ENCODE measurements around the gene PBX2. TPM values are rescaled to one million over a fixed set of nuclear protein-coding genes. Genes with fewer than 3 reads are reported as not detected.
"Not testable (repeated sequence)": the region's sequence is repeated elsewhere in the genome, so short reads cannot be mapped to it uniquely, and the experiment has no call there.

The PBX2 gene
- total RNA-seq, 4 donors from 2014 or later, result 27.7 to 65.3 (median 34.6) TPM

DNA sequence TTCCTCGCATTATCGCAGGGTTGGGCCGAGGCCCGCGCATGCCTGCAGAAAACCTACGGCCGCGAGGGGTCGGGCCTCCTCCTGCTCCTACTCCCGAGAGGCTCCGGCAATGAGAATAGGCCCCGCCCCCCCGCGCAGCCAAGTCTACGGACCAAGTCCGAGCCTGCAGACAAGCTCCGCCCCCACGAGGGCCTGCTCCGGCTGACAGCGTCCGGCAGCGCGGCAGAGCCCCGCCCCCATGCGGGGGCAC is 5.6 kb upstream of the PBX2 start:
- peak; percentile 94 for ATAC-seq (ENCODE audit: low FRiP score)
- DNase-seq (ENCODE audit: low spot score), result peak; percentile 100
- TF ChIP-seq, protein P1, sequence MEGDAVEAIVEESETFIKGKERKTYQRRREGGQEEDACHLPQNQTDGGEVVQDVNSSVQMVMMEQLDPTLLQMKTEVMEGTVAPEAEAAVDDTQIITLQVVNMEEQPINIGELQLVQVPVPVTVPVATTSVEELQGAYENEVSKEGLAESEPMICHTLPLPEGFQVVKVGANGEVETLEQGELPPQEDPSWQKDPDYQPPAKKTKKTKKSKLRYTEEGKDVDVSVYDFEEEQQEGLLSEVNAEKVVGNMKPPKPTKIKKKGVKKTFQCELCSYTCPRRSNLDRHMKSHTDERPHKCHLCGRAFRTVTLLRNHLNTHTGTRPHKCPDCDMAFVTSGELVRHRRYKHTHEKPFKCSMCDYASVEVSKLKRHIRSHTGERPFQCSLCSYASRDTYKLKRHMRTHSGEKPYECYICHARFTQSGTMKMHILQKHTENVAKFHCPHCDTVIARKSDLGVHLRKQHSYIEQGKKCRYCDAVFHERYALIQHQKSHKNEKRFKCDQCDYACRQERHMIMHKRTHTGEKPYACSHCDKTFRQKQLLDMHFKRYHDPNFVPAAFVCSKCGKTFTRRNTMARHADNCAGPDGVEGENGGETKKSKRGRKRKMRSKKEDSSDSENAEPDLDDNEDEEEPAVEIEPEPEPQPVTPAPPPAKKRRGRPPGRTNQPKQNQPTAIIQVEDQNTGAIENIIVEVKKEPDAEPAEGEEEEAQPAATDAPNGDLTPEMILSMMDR (IDR thresholded peaks at IDR 0.05), result no peak

DNA sequence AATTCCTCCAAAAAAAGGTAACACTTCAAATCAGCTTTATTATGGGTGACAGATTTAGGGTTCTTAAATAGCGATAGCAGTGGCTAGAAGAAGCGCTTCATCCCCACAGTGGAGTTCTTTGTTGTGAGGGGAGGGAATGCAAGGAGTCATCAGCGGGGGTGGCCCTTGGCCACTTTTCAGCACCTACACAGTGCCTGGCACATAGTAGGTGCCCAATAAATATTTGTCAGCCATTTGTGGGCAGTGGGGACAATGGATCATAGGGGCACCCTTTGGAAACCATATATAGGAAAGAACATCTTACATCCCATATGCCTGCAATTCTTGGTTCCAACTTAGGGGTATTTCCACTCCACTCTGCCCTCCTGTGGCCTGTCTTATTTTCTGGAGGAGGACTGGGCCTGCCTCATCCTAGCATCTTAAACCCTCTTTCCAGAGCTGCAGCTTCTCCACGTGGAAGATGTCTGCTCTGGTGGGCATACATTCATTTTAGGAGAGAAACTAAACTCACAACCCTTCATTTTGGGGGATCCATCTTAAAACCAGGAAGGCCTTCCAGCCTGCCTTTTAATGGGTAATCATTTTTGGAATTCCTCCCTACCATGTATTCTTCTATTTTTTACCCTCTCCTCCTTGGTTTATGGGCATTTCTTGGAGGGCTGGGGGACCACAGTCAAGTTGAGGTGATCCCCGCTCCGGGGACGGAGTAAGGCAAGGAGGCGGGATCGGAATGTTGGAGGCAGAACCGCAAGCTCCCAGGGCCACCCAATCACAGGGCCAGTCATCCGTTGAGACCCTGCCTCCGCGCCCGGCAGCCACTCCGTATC is 5.0 kb upstream of the PBX2 start:
- ATAC-seq (ENCODE audit: low FRiP score) (no peak), DNase-seq (ENCODE audit: low spot score) (no peak)
- TF ChIP-seq, protein P1 (IDR thresholded peaks at IDR 0.05), result peak in 1 of 3 donors; percentile 27

DNA sequence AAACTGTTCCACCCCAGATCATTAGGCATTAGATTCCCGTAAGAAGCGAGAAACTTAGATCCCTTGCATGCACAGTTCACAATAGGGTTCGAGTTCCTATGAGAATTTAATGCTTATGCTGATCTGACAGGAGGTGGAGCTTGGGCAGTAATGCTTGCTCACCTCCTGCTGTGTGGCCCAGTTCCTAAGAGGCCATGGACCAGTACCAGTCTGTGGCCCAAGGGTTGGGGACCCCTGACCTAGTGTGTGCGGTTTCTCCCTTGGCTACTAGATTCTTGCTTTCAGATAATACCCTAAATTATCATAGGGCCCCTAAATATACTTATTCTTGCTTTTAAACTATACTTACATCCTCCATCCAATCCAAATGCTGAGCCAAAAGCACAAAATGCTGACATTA is 4.4 kb upstream of the PBX2 start:
- no peak for DNase-seq (ENCODE audit: low spot score)
- no peak for ATAC-seq (ENCODE audit: low FRiP score)
- TF ChIP-seq, protein P1 (IDR thresholded peaks at IDR 0.05), result no peak

DNA sequence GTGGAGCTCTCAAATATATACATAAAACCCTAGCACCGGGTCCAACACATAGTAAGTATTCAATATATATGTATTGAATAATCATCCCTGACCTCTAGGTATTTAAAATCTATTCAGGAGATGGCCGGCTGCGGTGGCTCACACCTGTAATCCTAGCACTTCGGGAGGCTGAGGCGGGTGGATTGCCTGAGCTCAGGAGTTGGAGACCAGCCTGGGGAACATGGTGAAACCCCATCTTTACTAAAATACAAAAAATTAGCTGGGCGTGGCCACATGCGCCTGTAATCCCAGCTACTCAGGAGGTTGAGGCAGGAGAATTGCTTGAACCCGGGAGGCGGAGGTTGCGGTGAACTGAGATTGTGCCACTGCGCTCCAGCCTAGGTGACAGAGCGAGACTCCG is 3.1 kb upstream of the PBX2 start:
- ATAC-seq (ENCODE audit: low FRiP score); DNase-seq (ENCODE audit: low spot score): not testable (repeated sequence)

DNA sequence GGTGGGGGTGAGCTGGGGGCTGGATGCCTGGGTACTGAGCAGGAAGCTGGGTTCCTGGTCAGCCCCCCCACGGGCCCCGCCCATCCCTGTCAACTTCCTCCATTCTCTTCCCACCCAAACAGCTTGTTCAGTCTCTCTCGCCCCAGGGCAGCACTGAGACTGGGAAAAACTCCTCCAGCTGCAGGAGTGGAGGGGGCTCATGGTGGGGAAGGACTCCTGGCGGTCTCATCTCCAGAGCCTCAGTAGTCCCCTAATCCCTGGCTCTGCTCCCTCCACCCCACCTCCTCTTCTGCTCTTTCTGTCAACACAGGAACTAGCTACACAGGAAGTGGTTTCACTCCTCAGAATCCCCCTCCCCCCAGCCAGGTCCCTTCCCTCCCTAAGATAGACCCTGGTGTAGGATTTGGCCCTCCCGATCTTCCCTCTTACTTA is 2.6 kb upstream of the PBX2 start, which contains the start of gene GPSM3:
GPSM3 (minus strand) TSS at position 36 of the 432 bp plus-strand sequence. CDS start 130 bp downstream, outside the sequence.
- TF ChIP-seq, protein P1 (IDR thresholded peaks at IDR 0.05), result no peak
- no peak for DNase-seq (ENCODE audit: low spot score)
- ATAC-seq (ENCODE audit: low FRiP score), result no peak

DNA sequence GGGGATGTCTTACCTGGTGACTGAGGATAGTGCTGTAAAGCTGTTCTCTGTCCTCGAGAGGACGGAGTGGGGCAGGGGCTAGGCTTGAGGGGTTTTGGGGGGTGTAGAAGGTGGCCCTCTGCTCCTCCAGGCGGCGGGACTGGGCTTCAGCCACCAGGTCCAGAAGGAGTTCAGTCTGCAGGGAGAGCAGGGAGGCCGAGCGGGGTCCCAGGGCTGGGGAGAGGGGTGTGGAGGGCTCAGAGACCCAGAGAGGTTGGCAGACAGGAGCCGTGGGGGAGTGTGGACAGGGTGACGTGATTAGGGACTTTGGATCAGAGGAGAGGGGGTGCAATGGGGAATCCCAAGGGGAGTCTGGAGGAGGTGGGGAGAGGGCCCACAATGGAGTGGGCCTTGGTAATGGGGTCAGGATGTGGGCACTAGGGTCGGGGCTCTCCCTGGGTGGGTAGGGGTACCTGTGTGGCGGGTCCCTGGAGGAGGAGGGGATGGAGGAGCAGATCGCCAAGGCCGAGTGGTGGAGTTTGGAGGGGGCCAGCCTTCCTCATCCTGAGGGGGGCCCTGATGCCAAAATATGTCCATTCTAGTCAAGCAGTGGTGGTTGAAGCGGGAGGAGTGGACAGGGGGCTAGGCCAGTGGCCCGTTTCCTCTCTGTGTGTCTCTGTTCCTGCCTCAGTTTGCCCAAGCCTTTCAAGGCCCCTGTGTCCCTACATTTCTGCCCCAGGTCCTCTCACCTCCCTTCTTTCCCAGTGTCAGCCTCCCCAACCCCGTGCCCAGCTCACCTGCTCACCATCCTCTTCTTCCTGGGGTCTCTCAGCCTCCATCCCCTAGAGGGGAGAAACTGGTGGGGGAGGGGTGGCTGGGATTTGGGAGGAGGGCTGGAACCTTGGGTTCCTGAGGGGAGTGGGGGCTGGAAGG is 1.9 kb upstream of the PBX2 start:
- TF ChIP-seq, protein P1 (IDR thresholded peaks at IDR 0.05), result no peak
- ATAC-seq (ENCODE audit: low FRiP score) (no peak), DNase-seq (ENCODE audit: low spot score) (no peak)

DNA sequence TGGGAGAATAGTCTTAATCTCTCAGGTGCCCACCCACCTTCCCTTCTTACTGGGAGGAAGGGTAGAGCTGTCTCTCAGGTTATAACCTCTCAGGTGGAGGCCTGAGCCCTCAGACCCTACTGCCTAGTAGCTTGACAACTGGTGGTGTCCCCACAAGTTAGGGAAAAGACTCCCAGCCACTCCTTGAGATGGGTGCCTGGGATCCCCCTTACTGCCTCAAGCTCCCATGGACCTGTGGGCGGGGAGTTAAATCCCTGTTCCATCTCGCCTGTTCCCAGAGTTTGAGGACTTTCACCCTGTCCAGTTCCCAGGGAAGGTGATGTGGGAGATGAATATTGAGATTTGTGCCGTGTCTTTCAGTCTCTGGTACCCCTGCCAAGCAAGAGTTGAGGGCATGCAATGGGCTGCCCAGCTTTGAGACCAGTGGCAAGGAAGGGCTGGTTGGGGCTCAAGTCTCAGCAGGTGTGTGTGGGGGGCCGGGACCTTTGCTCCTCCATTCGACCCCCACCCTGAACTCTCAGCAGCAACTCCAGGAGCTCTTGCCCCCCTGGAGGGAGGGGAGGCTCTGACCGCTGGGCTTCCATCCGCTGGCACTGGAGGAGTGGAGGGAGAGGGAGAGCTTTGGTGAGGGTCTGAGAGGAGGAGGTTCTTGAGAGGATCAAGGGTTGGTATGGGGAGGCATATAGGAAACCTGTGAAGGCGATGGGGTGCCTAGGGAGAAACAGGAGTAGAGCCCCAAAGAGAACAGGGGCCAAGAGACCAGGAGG is 1.1 kb upstream of the PBX2 start:
- no peak for DNase-seq (ENCODE audit: low spot score)
- TF ChIP-seq, protein P1 (IDR thresholded peaks at IDR 0.05), result no peak
- ATAC-seq (ENCODE audit: low FRiP score), result no peak
